Fibroblast of lung (primary cell): ENCODE data around the gene PKNOX2. TPM values are rescaled to one million over a fixed set of nuclear protein-coding genes. Genes with fewer than 3 reads are reported as not detected.

Experiments
- DNase-seq, 2 donors: peaks; one replicate each; pipeline versions ENCODE4 v3.0.0 to v3.0.0-alpha.2; 2010; ENCODE audit warnings: low read depth in 2 of 2
- H2AFZ ChIP-seq: 2 replicates; pipeline ENCODE4 v1.5.1; 2012; ENCODE audit warnings: low read length, control low read depth, inconsistent platforms
- H3K27ac ChIP-seq: 2 replicates; pipeline ENCODE4 v1.5.1; 2011; ENCODE audit warnings: low read length, control low read depth; ENCODE audit not compliant: insufficient read depth
- H3K27me3 ChIP-seq: 2 replicates; pipeline ENCODE4 v1.5.1; 2011; ENCODE audit warnings: mild to moderate bottlenecking, low read length; ENCODE audit not compliant: control insufficient read depth, insufficient read depth
- H3K36me3 ChIP-seq: 2 replicates; pipeline ENCODE4 v1.5.1; 2011; ENCODE audit warnings: low read length; ENCODE audit not compliant: control insufficient read depth, insufficient read depth
- H3K4me1 ChIP-seq: 2 replicates; pipeline ENCODE4 v1.5.1; 2011; ENCODE audit warnings: low read length; ENCODE audit not compliant: control insufficient read depth, insufficient read depth; ENCODE audit errors: extremely low read depth
- H3K4me2 ChIP-seq: 2 replicates; pipeline ENCODE4 v1.5.1; 2011; ENCODE audit warnings: low read length, control low read depth; ENCODE audit not compliant: insufficient read depth; ENCODE audit errors: extremely low read depth
- H3K4me3 ChIP-seq, 4 experiments: fragments of 200-600 bp in 1 of 4; sonication (generic) in 1 of 4; replicated peaks in 1 of 4; 2 replicates each; pipeline ENCODE4 v1.5.1; 2011 to 2016; ENCODE audit warnings: low read length in 4 of 4, low read depth in 3 of 4, mild to moderate bottlenecking in 3 of 4, control low read depth in 2 of 4, inconsistent platforms in 1 of 4, mixed read lengths in 1 of 4; ENCODE audit not compliant: insufficient read depth in 1 of 4; ENCODE audit errors: control extremely low read depth in 1 of 4
- H3K79me2 ChIP-seq: 2 replicates; pipeline ENCODE4 v1.5.1; 2012; ENCODE audit warnings: mild to moderate bottlenecking, low read length, inconsistent platforms; ENCODE audit not compliant: control insufficient read depth, insufficient read depth
- H3K9ac ChIP-seq: 2 replicates; pipeline ENCODE4 v1.5.1; 2011; ENCODE audit warnings: mild to moderate bottlenecking, low read length, control low read depth; ENCODE audit not compliant: insufficient read depth
- H3K9me3 ChIP-seq: 2 replicates; pipeline ENCODE4 v1.5.1; 2012; ENCODE audit warnings: low read depth, low read length; ENCODE audit not compliant: control insufficient read depth, insufficient read depth
- H4K20me1 ChIP-seq: 2 replicates; pipeline ENCODE4 v1.5.1; 2011; ENCODE audit warnings: low read length; ENCODE audit not compliant: control insufficient read depth, insufficient read depth; ENCODE audit errors: extremely low read depth
- CTCF ChIP-seq, 2 donors: IDR thresholded peaks in 1 of 2; conservative IDR thresholded peaks in 1 of 2; 1 replicate in 1 of 2; 2 replicates in 1 of 2; pipeline ENCODE4 v1.5.1; 2011 to 2012; ENCODE audit warnings: low read length in 2 of 2, control low read depth in 1 of 2, inconsistent platforms in 1 of 2, low read depth in 1 of 2, mild to moderate bottlenecking in 1 of 2
- EZH2 ChIP-seq: IDR thresholded peaks from 2 replicates; pipeline ENCODE4 v1.5.1; 2012; ENCODE audit warnings: low read length, control low read depth, mild to moderate bottlenecking; ENCODE audit errors: missing control alignments
- polyA plus RNA-seq, 2 donors: library from polyadenylated mRNA; depleted of rRNA in 1 of 2; stranded (reverse) in 1 of 2; unstranded in 1 of 2; fragments of >200 nt; gene quantifications; 2 replicates each; pipeline ENCODE4 v1.2.1, GENCODE V29; 2011 to 2012; ENCODE audit warnings: missing spikeins in 1 of 2
- total RNA-seq: library from RNA; depleted of rRNA; stranded (reverse); fragments of >200 nt; gene quantifications from 2 replicates; pipeline ENCODE4 v1.2.1, GENCODE V29; 2014

PKNOX2 gene
- total and polyA plus RNA-seq, 2 donors (not counting 1 experiment from before 2014, with no cell fraction given), result 0.33 to 2.2 TPM

DNA sequence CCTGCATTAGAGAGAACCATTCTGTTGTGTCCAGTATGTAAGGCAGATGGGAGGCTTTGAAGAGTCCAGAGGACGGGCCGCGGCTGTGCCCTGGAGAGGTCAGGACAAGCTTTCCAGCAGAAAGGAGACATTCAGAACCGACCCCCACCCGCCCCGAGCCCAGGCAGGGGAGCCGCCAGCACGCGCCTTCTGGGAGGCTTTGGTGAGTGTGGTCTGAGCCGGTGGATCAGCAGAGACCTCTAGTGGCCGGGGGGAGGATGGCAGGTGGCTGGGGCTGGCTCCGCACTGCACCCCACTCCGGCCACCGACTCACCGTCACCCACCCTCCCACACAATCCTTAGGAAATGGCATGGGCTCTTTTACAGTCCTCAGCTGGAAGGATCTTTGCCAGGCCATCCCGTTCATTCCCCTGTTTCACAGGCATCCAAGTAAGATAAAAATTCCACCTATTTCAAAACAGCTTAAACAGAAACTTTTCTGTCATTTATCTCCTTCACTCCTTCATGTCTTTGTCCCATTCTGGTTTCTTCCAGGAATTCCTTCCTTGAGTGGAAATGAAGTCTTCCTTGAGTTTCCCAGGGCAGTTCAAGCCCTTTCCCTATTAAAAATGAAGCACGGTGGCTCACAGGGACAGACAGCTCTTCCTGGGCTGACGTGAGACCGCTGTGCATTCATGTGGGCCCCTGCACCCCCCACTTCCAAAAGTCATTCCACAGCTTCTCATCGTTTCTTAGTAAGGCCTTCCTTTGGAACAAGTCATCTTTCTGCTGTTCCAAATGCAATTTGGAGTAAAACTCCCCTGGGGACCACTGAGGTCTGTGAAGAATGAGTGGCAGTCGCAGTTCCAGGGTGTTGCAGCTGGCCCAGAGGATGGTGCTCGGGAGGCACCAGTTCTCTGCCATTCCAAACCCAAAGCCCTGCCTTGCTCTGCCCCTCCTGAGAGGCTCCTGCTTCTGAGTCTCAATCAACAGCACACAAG, 240.6 kb downstream of the PKNOX2 start:
- Histone ChIP-seq H3K36me3 (no peaks in the 10 kb centered on the region), H3K27me3 (peaks cover 5% of the 10 kb centered on the region), H3K79me2 (no peaks in the 10 kb centered on the region), H4K20me1 (no peaks in the 10 kb centered on the region), H3K9me3 (no peaks in the 10 kb centered on the region), H3K4me3 (peak overlapping the region in 2 of 4 experiments; percentile 8 to 19), H3K27ac (no peak overlapping the region), H3K4me1 (peaks cover 12% of the 10 kb centered on the region), H3K4me2 (peak overlapping the region; percentile 58), H3K9ac (no peak overlapping the region), H2AFZ (peak overlapping the region; percentile 24)
- peak; percentile 42 to 49 for DNase-seq
- TF ChIP-seq CTCF (conservative IDR thresholded peaks at IDR 0.05 in 1 of 2, IDR thresholded peaks at IDR 0.05 in 1 of 2; ENCODE audit: low read depth in 1 of 2, low read length in 2 of 2), result peak; percentile 91 to 92
- TF ChIP-seq EZH2, result no peak

DNA sequence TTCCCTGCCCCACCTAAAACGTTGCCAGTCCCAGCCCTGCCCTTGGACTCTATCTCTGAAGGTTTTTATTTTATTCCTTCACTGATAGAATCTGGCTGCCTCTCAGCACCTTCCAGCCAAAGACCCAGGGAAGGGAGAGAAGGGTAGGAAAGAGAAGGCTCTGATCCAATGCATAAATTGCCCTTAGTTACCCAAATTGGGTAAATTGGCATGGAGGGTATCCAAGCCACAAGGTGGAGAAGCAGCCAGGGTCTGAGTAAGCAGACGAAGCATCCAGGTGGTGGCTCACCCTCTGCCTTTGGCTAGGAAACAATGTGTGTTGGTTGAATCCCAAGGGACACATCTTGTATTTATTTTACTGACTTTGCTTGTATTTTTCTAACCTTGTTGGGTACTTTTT, 242.5 kb downstream of the PKNOX2 start:
- Histone ChIP-seq H3K27me3 (peaks cover 10% of the 10 kb centered on the region), H3K4me3 (no peak overlapping the region), H3K9ac (no peak overlapping the region), H3K4me1 (peaks cover 12% of the 10 kb centered on the region), H3K36me3 (no peaks in the 10 kb centered on the region), H4K20me1 (no peaks in the 10 kb centered on the region), H2AFZ (no peak overlapping the region), H3K4me2 (no peak overlapping the region), H3K27ac (no peak overlapping the region), H3K9me3 (no peaks in the 10 kb centered on the region), H3K79me2 (no peaks in the 10 kb centered on the region)
- TF ChIP-seq EZH2 (no peak), CTCF (conservative IDR thresholded peaks at IDR 0.05 in 1 of 2, IDR thresholded peaks at IDR 0.05 in 1 of 2; ENCODE audit: low read depth in 1 of 2, low read length in 2 of 2) (no peak)
- DNase-seq, result no peak

GRCh38 chr11:125408311-125408711, 243.8 kb downstream of the PKNOX2 start:
- Histone ChIP-seq H4K20me1 (no peaks in the 10 kb centered on the region), H3K79me2 (no peaks in the 10 kb centered on the region), H3K9ac (no peak overlapping the region), H3K36me3 (no peaks in the 10 kb centered on the region), H3K9me3 (no peaks in the 10 kb centered on the region), H3K4me3 (no peak overlapping the region), H3K4me1 (peaks cover 12% of the 10 kb centered on the region), H3K27me3 (peaks cover 15% of the 10 kb centered on the region), H2AFZ (no peak overlapping the region), H3K27ac (no peak overlapping the region), H3K4me2 (no peak overlapping the region)
- TF ChIP-seq EZH2 (no peak), CTCF (conservative IDR thresholded peaks at IDR 0.05 in 1 of 2, IDR thresholded peaks at IDR 0.05 in 1 of 2; ENCODE audit: low read depth in 1 of 2, low read length in 2 of 2) (no peak)
- DNase-seq, result no peak
